ENCODE data around the gene KATNAL2.
"Not testable (repeated sequence)": the region's sequence is repeated elsewhere in the genome, so short reads cannot be mapped to it uniquely, and the experiment has no call there.

The KATNAL2 gene

DNA sequence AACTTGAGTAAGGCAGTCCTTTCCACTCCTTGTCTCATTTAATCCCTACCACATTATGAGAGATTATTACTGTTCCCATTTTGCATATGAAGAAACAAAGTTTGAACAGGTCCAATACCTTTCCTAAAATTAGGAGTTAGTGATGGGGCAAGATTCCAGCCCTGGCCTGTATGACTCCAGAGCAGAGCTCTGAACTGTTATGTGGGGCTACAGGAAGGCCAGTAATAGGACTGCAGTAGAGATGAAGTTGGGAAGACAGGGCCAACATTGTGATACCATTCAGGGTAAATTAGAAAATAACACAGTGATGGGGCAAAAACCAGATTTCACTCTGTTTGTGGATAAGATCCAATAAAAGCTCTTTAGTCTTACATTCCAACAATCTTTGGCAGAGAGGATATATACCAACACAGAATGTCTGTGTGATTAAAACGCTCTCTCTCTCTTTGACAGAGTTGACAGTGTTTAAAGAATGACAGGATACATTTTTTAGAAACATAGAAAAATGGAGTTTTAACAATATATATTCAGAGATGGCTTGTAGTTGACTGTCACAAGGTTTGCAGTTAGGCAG is 22.7 kb downstream of the KATNAL2 start:
- DNase-seq, result no peak

DNA sequence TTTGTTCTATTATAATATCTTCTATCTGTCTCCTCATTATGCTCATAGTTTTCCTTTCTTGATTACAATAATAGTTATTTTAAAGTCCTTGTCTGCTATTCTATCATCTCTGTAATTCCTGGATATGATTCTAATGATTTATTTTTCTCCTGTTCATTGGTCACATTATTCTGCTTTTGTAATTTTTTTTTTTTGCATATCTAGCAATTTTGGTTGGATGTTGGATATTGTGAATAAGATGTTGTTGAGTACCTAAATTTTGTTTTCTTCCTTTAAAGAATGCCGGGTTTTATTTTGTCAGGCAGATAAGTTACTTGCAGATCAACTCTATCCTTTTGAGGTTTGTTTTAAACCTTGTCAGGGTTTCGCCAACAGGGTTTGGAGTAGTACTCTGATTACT is 25.2 kb downstream of the KATNAL2 start:
- no peak for DNase-seq

DNA sequence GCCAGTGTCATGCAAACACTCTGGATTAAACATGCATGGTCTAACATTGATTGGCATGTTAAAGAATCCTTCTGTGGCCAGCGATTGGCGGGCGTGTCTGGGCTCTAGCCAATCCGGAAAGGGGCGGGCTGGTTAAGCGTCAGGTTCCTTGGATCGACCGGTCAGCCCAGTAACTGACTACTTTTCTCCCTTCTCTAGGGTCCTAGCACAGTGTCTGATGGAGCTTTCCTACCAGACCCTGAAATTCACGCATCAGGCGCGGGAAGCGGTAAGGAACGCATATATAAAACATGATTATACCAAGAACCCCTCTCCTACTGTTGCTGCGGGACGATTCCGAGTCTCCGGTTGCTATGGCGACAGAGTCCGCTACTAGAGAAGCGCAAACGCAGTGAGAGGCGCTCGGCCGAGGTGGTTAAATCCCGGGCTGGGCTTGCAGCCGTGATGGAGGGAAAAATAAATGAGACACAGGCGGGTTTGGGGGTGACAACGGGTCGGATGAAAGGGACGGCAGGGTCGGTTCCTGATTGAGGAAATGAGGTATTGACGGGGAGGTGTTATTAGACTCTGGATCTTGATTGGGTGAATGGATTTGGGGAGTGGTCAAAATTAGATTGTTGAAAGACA is 29.4 kb downstream of the KATNAL2 start:
- peak; percentile 9 for DNase-seq

DNA sequence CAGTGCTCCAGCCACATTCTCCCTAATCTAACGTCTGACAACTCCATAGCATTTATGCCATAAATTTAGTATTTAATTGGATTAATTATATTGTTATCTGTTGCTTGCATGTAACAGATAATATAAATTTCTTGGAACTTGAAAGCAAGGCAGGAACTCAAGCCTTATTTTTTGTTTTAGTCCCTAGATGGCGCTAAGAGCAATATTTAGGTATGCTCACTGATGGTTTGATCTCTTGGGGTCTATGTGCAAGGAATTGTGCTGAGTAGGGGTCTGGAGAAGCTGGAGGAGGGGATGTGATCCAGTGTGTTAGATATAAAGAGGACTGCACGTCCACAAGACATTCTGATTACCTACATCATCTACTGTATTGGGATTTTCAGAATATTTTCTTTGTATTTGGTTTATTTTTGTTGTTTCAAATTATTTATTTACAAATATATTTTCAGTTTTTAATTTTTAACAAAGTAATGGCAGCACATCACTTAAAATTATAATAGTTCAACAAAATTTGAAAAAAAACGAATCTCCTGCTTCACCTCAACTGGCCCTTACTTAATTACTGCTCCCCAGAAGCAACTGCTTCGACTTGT is 32.8 kb downstream of the KATNAL2 start:
- DNase-seq, result no peak

DNA sequence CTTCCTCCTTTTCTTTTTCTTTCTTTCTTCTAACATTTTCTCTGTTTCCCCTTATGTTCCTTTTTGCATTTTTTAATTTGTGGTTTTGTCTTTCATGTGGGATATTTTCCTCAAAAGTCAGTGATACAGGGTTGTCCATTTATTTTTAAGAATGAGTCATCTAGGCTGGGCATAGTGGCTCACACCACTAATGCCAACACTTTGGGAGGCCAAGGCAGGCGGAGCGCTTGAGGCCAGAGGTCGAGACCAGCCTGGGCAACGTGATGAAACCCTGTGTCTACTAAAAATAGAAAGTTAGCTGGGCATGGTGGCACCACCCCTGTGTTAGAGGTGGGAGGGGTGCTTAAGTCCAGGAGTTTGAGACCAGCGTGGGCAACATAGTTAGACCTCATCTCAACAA is 35.8 kb downstream of the KATNAL2 start:
- no peak for DNase-seq

DNA sequence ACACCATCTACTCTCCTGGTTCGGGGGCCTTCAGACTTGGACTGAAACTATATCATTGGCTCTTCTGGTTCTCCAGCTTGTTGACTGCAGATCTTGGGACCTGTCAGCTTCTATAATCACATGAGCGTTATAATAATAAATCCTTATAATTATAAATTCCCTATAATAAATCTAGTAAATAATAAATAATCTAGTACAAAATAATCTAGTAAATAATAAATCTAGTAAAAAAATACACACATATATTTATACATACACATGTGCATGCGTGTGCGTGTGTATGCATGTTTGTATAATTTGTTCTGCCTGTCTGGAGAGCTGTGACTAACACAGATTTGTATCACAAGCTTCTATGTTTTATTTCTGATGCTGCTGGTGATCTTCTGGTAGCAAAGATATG is 40.8 kb downstream of the KATNAL2 start:
- DNase-seq, result no peak

DNA sequence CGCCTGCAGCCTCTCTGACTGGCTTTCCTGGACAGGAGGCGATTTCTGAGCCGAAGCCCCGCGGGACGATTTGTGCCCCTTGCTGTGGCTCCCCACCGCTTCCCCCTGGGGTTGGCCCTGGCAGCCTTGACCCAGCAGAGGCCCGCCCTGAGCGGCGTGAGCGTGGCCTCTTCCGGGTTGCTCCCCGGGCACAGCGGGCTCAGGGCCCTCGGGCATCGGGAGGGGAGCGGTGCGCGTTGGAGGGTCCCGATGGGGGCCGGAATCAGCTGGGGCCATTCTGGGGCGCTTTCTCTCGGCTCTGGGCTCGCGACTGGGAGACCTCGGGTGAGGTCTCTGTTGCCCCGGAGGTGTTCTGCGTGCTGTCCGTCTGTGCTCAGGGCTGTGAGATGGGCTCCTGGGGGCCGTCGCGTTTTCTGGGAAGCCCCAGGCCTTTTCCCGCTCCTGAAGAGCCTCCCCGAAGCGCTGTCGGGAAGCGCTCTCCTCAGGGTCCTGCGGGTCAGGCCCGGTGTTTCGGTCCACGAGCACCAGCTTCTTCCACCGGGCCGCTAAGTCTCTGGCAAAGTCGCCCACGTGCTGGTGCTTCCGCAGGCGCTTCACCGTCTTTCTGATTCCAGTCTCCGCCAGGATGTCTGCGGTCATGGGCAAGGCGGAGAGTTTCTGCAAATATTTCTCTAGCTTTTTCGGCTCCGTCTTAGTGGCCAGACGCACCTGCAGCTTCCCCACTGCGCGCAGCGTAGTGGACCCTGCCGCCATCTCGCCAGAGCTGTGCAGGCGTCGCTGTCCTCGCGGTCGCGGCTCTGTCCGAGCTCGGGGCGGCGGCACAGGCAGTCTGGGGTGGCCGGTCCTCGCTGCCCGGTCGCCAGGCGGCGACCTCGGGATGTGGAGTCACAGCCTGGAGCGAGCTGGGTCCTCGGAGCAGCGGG is 46.5 kb downstream of the KATNAL2 start:
- not testable (repeated sequence) for DNase-seq

DNA sequence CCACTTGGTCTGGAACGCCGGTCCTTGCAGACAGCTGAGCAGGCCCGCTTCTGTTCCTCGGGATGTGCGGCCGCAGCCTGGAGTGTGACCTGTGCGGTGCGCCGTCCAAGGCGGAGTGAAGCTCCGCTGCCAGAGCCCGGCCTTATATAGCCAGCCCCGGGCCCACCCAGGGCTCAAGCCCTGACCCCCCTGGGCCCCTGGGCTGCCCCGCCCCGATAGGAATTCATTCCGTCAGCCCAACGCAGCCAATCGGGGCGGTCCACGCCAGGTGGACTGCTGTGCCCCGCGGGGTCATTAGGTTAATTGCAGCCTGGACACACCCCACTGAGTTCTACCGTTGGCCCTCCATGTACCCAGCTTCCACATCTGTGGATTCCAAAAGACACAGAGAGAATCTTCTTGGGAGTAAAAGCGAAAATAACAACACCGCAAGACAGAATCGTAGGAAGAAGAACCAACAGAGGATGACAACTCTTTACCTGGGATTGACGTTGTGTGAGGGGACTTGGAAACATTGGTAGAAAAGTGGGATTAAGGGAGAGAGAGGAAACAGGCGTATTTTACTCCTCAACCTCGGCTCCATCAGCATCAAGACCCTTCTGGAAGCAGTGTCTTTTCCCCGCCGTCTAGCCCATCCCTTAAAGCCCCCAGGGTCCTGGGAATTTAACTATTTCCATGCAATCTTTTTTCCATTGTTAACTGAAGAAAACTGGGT is 47.3 kb downstream of the KATNAL2 start:
- not testable (repeated sequence) for DNase-seq

DNA sequence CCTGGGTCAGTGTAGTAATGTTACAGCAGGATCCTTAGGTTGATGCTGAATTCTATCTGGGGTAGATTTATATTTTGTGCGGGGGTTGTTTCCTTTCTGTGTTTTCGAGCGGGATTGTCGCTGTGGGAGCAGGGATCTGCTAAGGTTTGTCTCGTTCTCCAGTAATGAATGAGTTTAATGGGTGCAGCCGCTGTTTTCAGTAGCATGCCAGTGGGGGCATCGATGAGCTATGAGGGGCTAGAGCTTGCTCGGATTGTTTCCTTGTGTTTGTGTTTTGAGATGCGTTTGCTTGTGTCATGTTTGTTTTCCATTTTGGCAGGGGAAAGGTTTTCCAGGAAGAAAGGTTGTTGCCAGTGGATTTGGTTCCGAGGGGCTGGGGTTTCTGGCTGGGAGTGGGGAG is 48.9 kb downstream of the KATNAL2 start:
- not testable (repeated sequence) for DNase-seq

DNA sequence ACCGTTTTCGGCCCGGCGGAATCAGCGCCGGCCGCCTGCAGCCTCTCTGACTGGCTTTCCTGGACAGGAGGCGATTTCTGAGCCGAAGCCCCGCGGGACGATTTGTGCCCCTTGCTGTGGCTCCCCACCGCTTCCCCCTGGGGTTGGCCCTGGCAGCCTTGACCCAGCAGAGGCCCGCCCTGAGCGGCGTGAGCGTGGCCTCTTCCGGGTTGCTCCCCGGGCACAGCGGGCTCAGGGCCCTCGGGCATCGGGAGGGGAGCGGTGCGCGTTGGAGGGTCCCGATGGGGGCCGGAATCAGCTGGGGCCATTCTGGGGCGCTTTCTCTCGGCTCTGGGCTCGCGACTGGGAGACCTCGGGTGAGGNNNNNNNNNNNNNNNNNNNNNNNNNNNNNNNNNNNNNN is 52.1 kb downstream of the KATNAL2 start:
- not testable (repeated sequence) for DNase-seq

DNA sequence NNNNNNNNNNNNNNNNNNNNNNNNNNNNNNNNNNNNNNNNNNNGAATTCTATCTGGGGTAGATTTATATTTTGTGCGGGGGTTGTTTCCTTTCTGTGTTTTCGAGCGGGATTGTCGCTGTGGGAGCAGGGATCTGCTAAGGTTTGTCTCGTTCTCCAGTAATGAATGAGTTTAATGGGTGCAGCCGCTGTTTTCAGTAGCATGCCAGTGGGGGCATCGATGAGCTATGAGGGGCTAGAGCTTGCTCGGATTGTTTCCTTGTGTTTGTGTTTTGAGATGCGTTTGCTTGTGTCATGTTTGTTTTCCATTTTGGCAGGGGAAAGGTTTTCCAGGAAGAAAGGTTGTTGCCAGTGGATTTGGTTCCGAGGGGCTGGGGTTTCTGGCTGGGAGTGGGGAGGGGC is 102.5 kb downstream of the KATNAL2 start:
- DNase-seq, result not testable (repeated sequence)

DNA sequence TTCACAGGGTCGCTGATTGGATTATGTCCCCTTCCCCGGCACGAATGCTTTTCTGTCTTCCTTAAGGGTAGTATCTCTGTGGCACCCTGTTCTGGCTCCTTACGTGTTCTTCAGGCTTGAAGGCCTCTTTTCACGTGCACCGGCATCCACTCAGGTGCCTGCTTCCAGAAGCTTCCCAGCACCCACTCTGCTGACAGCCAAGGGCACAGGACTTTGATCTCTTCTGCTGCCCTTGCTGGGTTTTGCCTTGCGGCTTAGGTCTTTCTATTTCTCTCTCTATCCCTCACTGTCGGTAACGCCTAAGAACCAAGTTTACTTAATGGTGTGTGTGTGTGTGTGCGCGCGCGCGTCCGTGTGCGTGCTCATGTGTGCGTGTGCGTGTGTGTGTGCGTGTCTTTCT is 103.4 kb downstream of the KATNAL2 start:
- not testable (repeated sequence) for DNase-seq

DNA sequence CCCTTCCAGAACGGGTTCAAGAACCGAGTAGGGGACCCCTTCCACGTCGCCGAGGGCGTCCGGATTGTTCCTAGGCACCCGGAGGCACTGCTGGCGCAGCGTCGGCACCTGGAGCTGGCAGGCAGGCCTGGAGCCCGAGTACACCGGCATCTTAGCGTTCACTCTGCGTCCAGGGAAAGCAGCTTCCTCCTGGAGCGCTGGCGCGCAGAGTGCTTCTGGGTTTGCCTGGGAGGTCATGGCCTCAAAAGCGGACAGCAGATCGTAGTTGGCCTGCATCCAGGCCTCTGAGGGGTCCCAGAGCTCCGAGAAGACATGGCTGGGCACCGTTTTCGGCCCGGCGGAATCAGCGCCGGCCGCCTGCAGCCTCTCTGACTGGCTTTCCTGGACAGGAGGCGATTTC is 105.4 kb downstream of the KATNAL2 start:
- DNase-seq, result not testable (repeated sequence)

DNA sequence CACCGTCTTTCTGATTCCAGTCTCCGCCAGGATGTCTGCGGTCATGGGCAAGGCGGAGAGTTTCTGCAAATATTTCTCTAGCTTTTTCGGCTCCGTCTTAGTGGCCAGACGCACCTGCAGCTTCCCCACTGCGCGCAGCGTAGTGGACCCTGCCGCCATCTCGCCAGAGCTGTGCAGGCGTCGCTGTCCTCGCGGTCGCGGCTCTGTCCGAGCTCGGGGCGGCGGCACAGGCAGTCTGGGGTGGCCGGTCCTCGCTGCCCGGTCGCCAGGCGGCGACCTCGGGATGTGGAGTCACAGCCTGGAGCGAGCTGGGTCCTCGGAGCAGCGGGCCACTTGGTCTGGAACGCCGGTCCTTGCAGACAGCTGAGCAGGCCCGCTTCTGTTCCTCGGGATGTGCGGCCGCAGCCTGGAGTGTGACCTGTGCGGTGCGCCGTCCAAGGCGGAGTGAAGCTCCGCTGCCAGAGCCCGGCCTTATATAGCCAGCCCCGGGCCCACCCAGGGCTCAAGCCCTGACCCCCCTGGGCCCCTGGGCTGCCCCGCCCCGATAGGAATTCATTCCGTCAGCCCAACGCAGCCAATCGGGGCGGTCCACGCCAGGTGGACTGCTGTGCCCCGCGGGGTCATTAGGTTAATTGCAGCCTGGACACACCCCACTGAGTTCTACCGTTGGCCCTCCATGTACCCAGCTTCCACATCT is 106.5 kb downstream of the KATNAL2 start:
- not testable (repeated sequence) for DNase-seq

DNA sequence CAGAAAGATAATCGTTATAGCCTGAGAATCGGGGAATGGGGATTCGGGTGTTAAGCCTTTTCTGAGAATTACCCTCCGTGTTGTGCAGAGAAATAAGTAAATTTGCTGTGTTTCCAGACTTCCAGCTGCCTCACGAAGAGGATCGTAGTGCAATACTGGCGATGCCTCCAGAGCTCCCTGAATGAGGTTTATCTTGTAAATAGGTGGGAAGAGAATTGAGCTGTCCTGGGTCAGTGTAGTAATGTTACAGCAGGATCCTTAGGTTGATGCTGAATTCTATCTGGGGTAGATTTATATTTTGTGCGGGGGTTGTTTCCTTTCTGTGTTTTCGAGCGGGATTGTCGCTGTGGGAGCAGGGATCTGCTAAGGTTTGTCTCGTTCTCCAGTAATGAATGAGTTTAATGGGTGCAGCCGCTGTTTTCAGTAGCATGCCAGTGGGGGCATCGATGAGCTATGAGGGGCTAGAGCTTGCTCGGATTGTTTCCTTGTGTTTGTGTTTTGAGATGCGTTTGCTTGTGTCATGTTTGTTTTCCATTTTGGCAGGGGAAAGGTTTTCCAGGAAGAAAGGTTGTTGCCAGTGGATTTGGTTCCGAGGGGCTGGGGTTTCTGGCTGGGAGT is 108.3 kb downstream of the KATNAL2 start:
- not testable (repeated sequence) for DNase-seq

DNA sequence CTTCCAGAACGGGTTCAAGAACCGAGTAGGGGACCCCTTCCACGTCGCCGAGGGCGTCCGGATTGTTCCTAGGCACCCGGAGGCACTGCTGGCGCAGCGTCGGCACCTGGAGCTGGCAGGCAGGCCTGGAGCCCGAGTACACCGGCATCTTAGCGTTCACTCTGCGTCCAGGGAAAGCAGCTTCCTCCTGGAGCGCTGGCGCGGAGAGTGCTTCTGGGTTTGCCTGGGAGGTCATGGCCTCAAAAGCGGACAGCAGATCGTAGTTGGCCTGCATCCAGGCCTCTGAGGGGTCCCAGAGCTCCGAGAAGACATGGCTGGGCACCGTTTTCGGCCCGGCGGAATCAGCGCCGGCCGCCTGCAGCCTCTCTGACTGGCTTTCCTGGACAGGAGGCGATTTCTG is 111.3 kb downstream of the KATNAL2 start:
- not testable (repeated sequence) for DNase-seq

DNA sequence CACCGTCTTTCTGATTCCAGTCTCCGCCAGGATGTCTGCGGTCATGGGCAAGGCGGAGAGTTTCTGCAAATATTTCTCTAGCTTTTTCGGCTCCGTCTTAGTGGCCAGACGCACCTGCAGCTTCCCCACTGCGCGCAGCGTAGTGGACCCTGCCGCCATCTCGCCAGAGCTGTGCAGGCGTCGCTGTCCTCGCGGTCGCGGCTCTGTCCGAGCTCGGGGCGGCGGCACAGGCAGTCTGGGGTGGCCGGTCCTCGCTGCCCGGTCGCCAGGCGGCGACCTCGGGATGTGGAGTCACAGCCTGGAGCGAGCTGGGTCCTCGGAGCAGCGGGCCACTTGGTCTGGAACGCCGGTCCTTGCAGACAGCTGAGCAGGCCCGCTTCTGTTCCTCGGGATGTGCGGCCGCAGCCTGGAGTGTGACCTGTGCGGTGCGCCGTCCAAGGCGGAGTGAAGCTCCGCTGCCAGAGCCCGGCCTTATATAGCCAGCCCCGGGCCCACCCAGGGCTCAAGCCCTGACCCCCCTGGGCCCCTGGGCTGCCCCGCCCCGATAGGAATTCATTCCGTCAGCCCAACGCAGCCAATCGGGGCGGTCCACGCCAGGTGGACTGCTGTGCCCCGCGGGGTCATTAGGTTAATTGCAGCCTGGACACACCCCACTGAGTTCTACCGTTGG is 112.4 kb downstream of the KATNAL2 start:
- not testable (repeated sequence) for DNase-seq

DNA sequence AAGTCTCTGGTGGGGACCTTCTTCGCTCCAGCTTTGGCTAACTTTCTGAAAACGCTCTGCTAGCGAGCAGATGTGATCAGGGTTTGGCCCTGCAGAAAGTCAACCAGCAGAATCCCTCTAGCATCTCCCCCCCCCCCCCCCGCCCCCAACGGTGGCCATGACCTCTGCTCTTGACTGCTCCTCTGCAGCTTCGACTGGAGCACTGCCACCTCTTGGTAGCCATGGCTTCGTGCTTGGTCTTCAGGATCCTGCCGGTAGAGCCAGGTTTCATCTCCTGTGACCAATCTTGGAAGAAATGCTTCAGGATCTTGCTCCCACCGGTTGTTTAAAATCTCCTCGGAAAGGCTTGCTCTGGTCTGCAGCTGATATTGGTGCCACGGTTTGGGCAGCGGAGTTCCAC is 113.5 kb downstream of the KATNAL2 start:
- not testable (repeated sequence) for DNase-seq

DNA sequence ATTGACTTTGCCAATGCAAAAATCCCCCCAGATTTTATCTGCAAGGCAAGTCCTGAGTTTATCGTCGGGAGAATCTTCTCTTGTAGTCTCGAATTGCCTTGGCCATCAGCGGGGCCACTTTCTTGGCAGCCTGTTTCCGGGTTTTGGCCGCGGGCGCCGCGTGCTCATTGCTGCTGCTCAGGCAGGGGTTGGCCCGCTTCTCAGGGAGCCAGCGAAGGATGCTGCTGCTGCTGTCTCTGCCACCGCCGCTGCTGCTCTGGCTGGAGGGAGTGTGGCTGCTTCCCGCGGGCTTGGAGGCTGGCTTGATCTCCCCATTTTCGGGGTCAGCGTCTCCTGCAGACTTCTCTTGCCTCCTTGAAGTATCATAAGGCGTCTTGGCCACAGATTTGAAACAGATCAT is 115.5 kb downstream of the KATNAL2 start:
- no peak for DNase-seq

DNA sequence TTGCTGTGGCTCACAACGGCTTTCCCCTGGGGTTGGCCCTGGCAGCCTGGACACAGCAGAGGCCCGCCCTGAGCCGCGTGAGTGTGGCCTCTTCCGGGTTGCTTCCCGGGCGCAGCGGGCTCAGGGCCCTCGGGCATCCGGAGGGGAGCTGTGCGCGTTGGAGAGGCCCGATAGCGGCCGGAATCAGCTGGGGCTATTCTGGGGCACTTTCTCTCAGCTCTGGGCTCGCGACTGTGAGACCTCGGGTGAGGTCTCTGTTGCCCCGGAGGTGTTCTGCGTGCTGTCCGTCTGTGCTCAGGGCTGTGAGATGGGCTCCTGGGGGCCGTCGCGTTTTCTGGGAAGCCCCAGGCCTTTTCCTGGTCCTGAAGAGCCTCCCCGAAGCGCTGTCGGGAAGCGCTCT is 117.2 kb downstream of the KATNAL2 start:
- DNase-seq, result not testable (repeated sequence)

DNA sequence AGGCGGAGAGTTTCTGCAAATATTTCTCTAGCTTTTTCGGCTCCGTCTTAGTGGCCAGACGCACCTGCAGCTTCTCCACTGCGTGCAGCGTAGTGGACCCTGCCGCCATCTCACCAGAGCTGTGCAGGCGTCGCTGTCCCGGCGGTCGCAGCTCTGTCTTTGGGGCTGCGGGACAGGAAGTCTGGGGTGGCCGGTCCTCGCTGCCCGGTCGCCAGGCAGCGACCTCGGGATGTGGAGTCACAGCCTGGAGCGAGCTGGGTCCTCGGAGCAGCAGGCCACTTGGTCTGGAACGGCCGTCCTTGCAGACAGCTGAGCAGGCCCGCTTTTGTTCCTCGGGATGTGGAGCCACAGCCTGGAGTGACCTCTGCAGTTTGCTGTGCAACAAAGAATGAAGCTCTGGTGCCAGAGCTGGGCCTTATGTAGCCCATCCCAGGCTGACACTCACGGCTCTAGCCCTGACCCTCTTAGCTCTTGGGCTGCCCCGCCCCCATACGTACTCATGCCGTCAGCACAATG is 117.8 kb downstream of the KATNAL2 start, which contains the start of gene ELOA2:
Gene ELOA2, minus strand, starts transcription at position 466 of the 516 bp plus-strand sequence. Its CDS starts 357 bp downstream, at position 109.
- no peak for DNase-seq

Measured in activated effector memory CD4-positive, alpha-beta T cell treated with Interleukin-2 at 50 U/mL for 16 hours (primary cell).